Glutamatergic neuron (in vitro differentiated cells): Measurements from ENCODE around the gene PIN4. TPM values are rescaled to one million over a fixed set of nuclear protein-coding genes. Genes with fewer than 3 reads are reported as not detected.

Experiments
- DNase-seq: peaks from one replicate; pipeline ENCODE4 v3.0.0; 2022
- H3K27ac Mint-ChIP-seq: one replicate; pipeline ENCODE4 v1.8.0; 2020; ENCODE audit warnings: mild to moderate bottlenecking, mixed read lengths, inconsistent platforms; ENCODE audit not compliant: unreplicated experiment
- H3K27me3 Mint-ChIP-seq: one replicate; pipeline ENCODE4 v1.8.0; 2020; ENCODE audit warnings: mild to moderate bottlenecking, moderate library complexity, mixed read lengths, inconsistent platforms; ENCODE audit not compliant: unreplicated experiment
- H3K36me3 Mint-ChIP-seq: one replicate; pipeline ENCODE4 v1.8.0; 2020; ENCODE audit warnings: mild to moderate bottlenecking, mixed read lengths, inconsistent platforms; ENCODE audit not compliant: unreplicated experiment
- H3K4me1 Mint-ChIP-seq: one replicate; pipeline ENCODE4 v1.8.0; 2020; ENCODE audit warnings: mild to moderate bottlenecking, low read depth, mixed read lengths, inconsistent platforms; ENCODE audit not compliant: unreplicated experiment
- H3K4me3 Mint-ChIP-seq: one replicate; pipeline ENCODE4 v1.8.0; 2020; ENCODE audit warnings: mild to moderate bottlenecking, mixed read lengths, inconsistent platforms; ENCODE audit not compliant: unreplicated experiment
- H3K9me3 Mint-ChIP-seq: one replicate; pipeline ENCODE4 v1.8.0; 2020; ENCODE audit warnings: mild to moderate bottlenecking, moderate library complexity, mixed read lengths, inconsistent platforms; ENCODE audit not compliant: unreplicated experiment
- total RNA-seq: library from RNA; stranded (reverse); fragmentation: NEBNext Ultra II Directional; extraction: Animal tissue kit (Norgen Biotek cat#: 25700); gene quantifications from one replicate; pipeline ENCODE4 v1.2.1, GENCODE V29; 2021; ENCODE audit not compliant: unreplicated experiment
- TF ChIP-seq, protein P1 (sequence below): fragments of 200-600 bp; sonication (generic); IDR thresholded peaks from one replicate; pipeline ENCODE4 v1.5.0; 2021; ENCODE audit not compliant: partially characterized antibody, unreplicated experiment

PIN4 gene
- total RNA-seq, 1 donor from 2014 or later: 19.5 TPM

DNA sequence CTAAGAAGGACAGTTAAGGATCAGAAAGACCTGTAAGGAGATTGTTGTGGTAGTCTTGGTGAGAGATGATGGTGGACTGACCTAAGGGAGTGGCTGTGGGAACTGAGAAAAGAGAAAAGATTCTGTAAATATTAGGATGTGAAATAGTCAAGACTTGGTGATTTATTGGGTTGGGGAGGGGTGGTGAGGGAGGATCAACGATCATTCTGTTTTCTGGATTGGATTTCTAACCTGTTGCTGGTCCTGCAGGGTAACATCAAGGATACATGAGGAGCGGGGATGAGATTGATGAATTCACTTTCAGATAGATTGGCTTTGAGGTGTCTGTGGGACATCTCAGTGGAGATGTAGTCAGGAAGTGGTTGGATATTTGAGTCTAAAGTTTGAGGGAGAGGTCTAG is 1.4 kb downstream of the PIN4 start:
- Mint-ChIP-seq H3K9me3 (peaks cover 5% of the 10 kb centered on the region), H3K36me3 (no peaks in the 10 kb centered on the region), H3K4me1 (peaks cover 4% of the 10 kb centered on the region), H3K27ac (no peak overlapping the region), H3K27me3 (no peaks in the 10 kb centered on the region), H3K4me3 (no peak overlapping the region)
- TF ChIP-seq, protein P1, sequence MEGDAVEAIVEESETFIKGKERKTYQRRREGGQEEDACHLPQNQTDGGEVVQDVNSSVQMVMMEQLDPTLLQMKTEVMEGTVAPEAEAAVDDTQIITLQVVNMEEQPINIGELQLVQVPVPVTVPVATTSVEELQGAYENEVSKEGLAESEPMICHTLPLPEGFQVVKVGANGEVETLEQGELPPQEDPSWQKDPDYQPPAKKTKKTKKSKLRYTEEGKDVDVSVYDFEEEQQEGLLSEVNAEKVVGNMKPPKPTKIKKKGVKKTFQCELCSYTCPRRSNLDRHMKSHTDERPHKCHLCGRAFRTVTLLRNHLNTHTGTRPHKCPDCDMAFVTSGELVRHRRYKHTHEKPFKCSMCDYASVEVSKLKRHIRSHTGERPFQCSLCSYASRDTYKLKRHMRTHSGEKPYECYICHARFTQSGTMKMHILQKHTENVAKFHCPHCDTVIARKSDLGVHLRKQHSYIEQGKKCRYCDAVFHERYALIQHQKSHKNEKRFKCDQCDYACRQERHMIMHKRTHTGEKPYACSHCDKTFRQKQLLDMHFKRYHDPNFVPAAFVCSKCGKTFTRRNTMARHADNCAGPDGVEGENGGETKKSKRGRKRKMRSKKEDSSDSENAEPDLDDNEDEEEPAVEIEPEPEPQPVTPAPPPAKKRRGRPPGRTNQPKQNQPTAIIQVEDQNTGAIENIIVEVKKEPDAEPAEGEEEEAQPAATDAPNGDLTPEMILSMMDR: no peak
- no peak for DNase-seq

DNA sequence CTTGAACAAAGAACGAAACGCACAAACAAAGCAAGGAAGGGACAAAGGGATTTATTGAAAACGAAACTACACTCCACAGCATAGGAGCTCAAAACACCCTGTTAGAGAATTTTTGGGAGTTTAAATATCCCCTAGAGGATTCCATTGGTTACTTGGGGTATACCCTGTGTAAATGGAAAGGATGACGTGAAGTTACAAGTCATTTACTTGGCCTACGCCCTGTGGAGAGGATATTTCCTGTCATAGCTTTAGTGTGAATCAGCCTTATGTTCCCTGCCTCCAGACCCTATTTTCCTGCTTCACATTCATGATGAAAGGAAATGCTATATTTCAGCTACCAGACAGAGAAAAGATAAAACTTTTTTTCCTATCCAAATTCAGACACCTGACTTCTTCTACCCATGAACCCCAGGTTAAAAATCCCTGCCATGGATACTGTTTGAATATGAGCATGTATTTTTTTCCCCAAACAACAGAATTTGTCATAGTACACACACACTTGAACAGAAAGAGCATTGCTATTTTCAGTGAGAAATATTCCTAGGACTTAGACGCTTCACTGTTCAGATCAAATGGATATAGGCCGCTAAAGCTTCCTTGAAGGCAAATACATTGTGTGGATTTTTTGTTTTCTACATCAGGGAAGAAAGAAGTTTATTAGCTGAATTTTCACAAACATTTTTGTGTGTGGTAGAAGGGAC is 20.4 kb downstream of the PIN4 start:
- Mint-ChIP-seq H3K27ac (no peak overlapping the region), H3K9me3 (no peaks in the 10 kb centered on the region)
- TF ChIP-seq, protein P1: no peak

DNA sequence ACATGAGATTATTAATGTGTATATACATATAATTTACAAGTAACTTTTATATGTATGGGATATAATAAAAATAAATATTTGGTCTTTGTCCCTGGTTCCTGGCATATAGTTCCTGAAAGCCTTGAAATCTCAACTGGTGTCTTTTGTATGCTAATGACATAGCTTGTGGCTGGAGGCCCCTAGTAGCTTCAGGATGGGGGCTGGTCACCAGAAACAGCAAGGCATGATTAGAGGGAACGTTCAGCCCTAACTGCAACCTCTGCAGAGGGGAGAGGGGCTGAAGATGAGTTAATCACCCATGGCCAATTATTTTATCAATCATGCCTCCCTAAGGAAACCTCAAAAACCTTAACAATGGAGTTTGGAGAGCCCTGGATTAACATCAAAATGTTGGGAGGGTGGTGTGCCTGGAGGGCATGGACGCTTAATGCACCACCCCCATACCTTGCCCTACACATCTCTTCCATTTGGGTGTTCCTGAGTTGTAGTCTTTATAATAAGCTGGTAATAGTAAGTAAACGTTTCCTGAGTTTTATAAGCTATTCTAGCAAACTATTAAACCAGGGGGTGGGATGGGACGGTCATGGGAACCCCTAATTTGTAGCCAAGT is 21.3 kb downstream of the PIN4 start:
- H3K9me3 Mint-ChIP-seq: no peaks in the 10 kb centered on the region
- no peaks in the 10 kb centered on the region for H3K4me1 Mint-ChIP-seq
- no peaks in the 10 kb centered on the region for H3K27me3 Mint-ChIP-seq
- no peak overlapping the region for H3K4me3 Mint-ChIP-seq
- H3K27ac Mint-ChIP-seq: no peak overlapping the region
- TF ChIP-seq, protein P1: no peak
- DNase-seq: no peak
- H3K36me3 Mint-ChIP-seq: no peaks in the 10 kb centered on the region

More for the DNA sequence above, 20.4 kb downstream of the PIN4 start:
- Mint-ChIP-seq H3K27me3 (no peaks in the 10 kb centered on the region), H3K4me1 (no peaks in the 10 kb centered on the region), H3K4me3 (no peak overlapping the region), H3K36me3 (no peaks in the 10 kb centered on the region)
- DNase-seq: no peak

DNA sequence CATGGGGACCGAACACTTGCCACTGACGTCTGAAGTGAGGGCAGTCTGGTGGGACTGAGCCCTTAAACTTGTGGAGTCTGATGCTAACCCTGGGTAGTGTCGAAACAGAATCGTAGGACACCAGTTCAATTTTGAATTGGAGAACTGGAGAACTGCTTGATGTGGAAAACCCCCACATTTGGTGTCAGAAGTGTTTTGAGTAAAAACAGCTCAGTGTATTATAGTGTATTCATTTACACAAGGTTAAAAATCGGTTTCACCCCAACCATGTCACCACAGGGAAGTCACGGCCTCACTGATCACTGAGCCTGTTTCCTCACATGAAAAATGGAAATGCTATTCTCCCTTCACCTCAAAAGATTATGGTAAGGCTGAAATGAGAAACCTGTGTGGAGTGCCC is 21.9 kb downstream of the PIN4 start:
- no peak overlapping the region for H3K4me3 Mint-ChIP-seq
- no peaks in the 10 kb centered on the region for H3K27me3 Mint-ChIP-seq
- H3K9me3 Mint-ChIP-seq: no peaks in the 10 kb centered on the region
- H3K36me3 Mint-ChIP-seq: no peaks in the 10 kb centered on the region
- no peak overlapping the region for H3K27ac Mint-ChIP-seq
- no peak for DNase-seq
- TF ChIP-seq, protein P1: no peak
- H3K4me1 Mint-ChIP-seq: no peaks in the 10 kb centered on the region

DNA sequence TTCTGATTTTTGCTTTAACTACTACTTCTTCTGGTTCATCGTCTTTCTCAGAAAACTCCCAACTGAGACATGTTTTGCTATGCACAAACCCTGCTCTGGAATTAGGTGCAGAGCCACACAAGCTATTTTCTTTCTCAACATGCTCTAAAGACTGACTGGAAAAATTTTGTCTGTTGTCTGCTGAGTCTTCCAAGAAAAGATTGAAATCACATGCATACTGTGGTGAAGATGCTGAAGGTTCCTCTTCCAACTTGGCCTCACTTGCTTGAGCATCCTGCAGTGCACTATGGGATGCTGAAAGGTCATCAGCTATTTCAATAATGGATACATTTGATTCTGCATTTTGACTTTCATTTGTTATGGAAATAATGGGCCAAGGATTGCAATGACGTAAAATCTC is 24.1 kb downstream of the PIN4 start:
- peaks cover 2% of the 10 kb centered on the region for H3K9me3 Mint-ChIP-seq
- H3K4me1 Mint-ChIP-seq: no peaks in the 10 kb centered on the region
- H3K27me3 Mint-ChIP-seq: no peaks in the 10 kb centered on the region
- H3K27ac Mint-ChIP-seq: no peak overlapping the region
- H3K36me3 Mint-ChIP-seq: peaks cover 4% of the 10 kb centered on the region
- no peak for DNase-seq
- TF ChIP-seq, protein P1: no peak
- no peak overlapping the region for H3K4me3 Mint-ChIP-seq
